Gastroesophageal sphincter (tissue), 3 donors: ENCODE results near the gene PYCARD.

Experiments
- POLR2A ChIP-seq, 2 donors: fragments of 450-650 bp; IDR thresholded peaks; one replicate each; pipeline ENCODE4 v1.6.1; 2017; ENCODE audit warnings: antibody characterized with exemption in 2 of 2, mild to moderate bottlenecking in 2 of 2, moderate library complexity in 1 of 2
- POLR2AphosphoS5 ChIP-seq: sonication (generic); formaldehyde crosslinking; IDR thresholded peaks from one replicate; pipeline ENCODE4 v1.6.1; 2017; ENCODE audit warnings: antibody characterized with exemption
- TF ChIP-seq, protein P1 (sequence below), 4 experiments: fragments of 200-600 bp in 2 of 4; fragments of 450-650 bp in 2 of 4; sonication (generic) in 1 of 4; IDR thresholded peaks; one replicate each; pipeline ENCODE4 v1.5.1; 2017 to 2019; ENCODE audit warnings: antibody characterized with exemption in 4 of 4, mild to moderate bottlenecking in 2 of 4, moderate library complexity in 2 of 4

DNA sequence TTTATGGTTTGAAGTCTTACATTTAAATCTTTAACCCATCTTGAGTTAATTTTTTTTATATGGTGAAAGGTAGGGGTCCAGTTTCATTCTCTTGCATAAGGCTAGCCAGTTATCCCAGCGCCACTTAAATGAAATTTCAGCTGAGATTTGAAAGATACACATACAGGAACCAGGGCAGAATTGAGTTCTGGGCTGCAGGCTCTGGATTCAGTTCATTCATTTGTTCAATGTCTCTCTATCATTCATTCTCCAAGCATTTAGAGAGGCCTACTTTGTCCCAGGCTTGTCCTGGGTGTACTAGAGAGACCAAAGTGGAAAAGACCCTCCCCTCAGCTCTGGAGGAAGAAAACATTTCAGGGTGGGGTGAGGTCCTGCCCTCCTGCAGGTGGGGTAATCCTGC lies 10.8 kb upstream of the PYCARD start:
- TF ChIP-seq, protein P1, sequence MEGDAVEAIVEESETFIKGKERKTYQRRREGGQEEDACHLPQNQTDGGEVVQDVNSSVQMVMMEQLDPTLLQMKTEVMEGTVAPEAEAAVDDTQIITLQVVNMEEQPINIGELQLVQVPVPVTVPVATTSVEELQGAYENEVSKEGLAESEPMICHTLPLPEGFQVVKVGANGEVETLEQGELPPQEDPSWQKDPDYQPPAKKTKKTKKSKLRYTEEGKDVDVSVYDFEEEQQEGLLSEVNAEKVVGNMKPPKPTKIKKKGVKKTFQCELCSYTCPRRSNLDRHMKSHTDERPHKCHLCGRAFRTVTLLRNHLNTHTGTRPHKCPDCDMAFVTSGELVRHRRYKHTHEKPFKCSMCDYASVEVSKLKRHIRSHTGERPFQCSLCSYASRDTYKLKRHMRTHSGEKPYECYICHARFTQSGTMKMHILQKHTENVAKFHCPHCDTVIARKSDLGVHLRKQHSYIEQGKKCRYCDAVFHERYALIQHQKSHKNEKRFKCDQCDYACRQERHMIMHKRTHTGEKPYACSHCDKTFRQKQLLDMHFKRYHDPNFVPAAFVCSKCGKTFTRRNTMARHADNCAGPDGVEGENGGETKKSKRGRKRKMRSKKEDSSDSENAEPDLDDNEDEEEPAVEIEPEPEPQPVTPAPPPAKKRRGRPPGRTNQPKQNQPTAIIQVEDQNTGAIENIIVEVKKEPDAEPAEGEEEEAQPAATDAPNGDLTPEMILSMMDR (IDR thresholded peaks at IDR 0.05), result no peak
- TF ChIP-seq POLR2AphosphoS5 (no peak), POLR2A (IDR thresholded peaks at IDR 0.05) (no peak)
